Tibial artery (tissue), 4 donors: ENCODE data around the gene ENGASE.

Source experiments
- DNase-seq, 2 donors: peaks; one replicate each; pipeline ENCODE4 v3.0.0-alpha.2; 2019
- H3K27ac ChIP-seq, 2 donors: fragments of 200-600 bp; sonication (generic) in 1 of 2; 1 replicate in 1 of 2; 2 replicates in 1 of 2; pipeline ENCODE4 v1.5.1; 2018 to 2019; ENCODE audit warnings: mild to moderate bottlenecking in 1 of 2
- H3K27me3 ChIP-seq, 2 donors: fragments of 200-600 bp; sonication (generic) in 1 of 2; one replicate each; pipeline versions ENCODE4 v1.5.1 to v1.6.0; 2016 to 2019
- H3K36me3 ChIP-seq, 3 donors: fragments of 200-600 bp; sonication (generic) in 2 of 3; one replicate each; pipeline ENCODE4 v1.5.1; 2016 to 2019; ENCODE audit warnings: mild to moderate bottlenecking in 2 of 3
- H3K4me1 ChIP-seq, 4 donors: fragments of 200-600 bp; sonication (generic) in 2 of 4; 1 replicate in 3 of 4; 2 replicates in 1 of 4; pipeline ENCODE4 v1.5.1; 2016 to 2019
- H3K4me3 ChIP-seq, 2 donors: fragments of 200-600 bp; sonication (generic) in 1 of 2; 1 replicate in 1 of 2; 2 replicates in 1 of 2; pipeline ENCODE4 v1.5.1; 2018 to 2019; ENCODE audit warnings: mild to moderate bottlenecking in 2 of 2
- H3K9me3 ChIP-seq, 3 donors: fragments of 200-600 bp; sonication (generic) in 1 of 3; one replicate each; pipeline ENCODE4 v1.5.1; 2016 to 2019
- CTCF ChIP-seq, 2 experiments: fragments of 200-600 bp in 1 of 2; fragments of 450-650 bp in 1 of 2; IDR thresholded peaks; one replicate each; pipeline ENCODE4 v1.5.1; 2017 to 2019; ENCODE audit warnings: antibody characterized with exemption in 2 of 2, mild to moderate bottlenecking in 1 of 2, moderate library complexity in 1 of 2
- intact Hi-C: fragments of 100-400 bp; cut with DNase I; formaldehyde crosslinking; loops from one replicate; pipeline ENCODE4 v1.15.0; 2023; ENCODE audit warnings: low total_unique reads

The ENGASE gene

GRCh38 chr17:79052131-79052530, 22.5 kb upstream of the ENGASE start:
- Histone ChIP-seq H3K9me3 (no peaks in the 10 kb centered on the region), H3K27ac (no peak overlapping the region)
- intact Hi-C loops, result no loop called here

GRCh38 chr17:79053251-79053925, 21.2 kb upstream of the ENGASE start:
- Histone ChIP-seq H3K36me3 (peaks cover 17 to 30% (median 28%) of the 10 kb centered on the region in 3 donors), H3K27me3 (no peaks in the 10 kb centered on the region), H3K27ac (peak overlapping the region in 1 of 2 donors; percentile 72), H3K4me3 (no peak overlapping the region), H3K9me3 (no peaks in the 10 kb centered on the region), H3K4me1 (peaks cover 0 to 41% (median 11%) of the 10 kb centered on the region in 4 donors)
- no peak for TF ChIP-seq CTCF (IDR thresholded peaks at IDR 0.05)
- intact Hi-C loops, result no loop called here
- no peak for DNase-seq

More at GRCh38 chr17:79052131-79052530, 22.5 kb upstream of the ENGASE start:
- peaks cover 25 to 42% (median 41%) of the 10 kb centered on the region in 3 donors for H3K36me3 ChIP-seq
- H3K27me3 ChIP-seq, result no peaks in the 10 kb centered on the region
- H3K4me1 ChIP-seq, result peaks cover 0 to 53% (median 20%) of the 10 kb centered on the region in 4 donors
- DNase-seq, result no peak
- no peak for TF ChIP-seq CTCF (IDR thresholded peaks at IDR 0.05)
- no peak overlapping the region for H3K4me3 ChIP-seq

- H3K27ac ChIP-seq, result peak overlapping the region; percentile 57 to 72
- H3K4me3 ChIP-seq, result no peak overlapping the region
- peaks cover 0 to 37% (median 11%) of the 10 kb centered on the region in 4 donors for H3K4me1 ChIP-seq
Measured at GRCh38 chr17:79054200-79054960, 20.2 kb upstream of the ENGASE start.

GRCh38 chr17:79055197-79055596, 19.4 kb upstream of the ENGASE start:
- intact Hi-C loops, result no loop called here
- Histone ChIP-seq H3K36me3 (peaks cover 0 to 12% (median 10%) of the 10 kb centered on the region in 3 donors), H3K4me3 (no peak overlapping the region), H3K9me3 (no peaks in the 10 kb centered on the region), H3K27ac (peak overlapping the region; percentile 57 to 72), H3K27me3 (no peaks in the 10 kb centered on the region), H3K4me1 (peaks cover 0 to 37% (median 11%) of the 10 kb centered on the region in 4 donors)
- no peak for DNase-seq
- TF ChIP-seq CTCF (IDR thresholded peaks at IDR 0.05), result no peak

More at GRCh38 chr17:79054200-79054960, 20.2 kb upstream of the ENGASE start:
- DNase-seq, result no peak
- Histone ChIP-seq H3K9me3 (no peaks in the 10 kb centered on the region), H3K36me3 (peaks cover 7 to 20% (median 19%) of the 10 kb centered on the region in 3 donors), H3K27me3 (no peaks in the 10 kb centered on the region)
- no peak for TF ChIP-seq CTCF (IDR thresholded peaks at IDR 0.05)
- intact Hi-C loops, result no loop called here

- peak in 1 of 2 donors; percentile 52 for DNase-seq
- intact Hi-C loops, result no loop called here
Measured at GRCh38 chr17:79057737-79058385, 16.8 kb upstream of the ENGASE start.

More at GRCh38 chr17:79057737-79058385, 16.8 kb upstream of the ENGASE start:
- Histone ChIP-seq H3K4me1 (peaks cover 0 to 36% (median 11%) of the 10 kb centered on the region in 4 donors), H3K27ac (no peak overlapping the region), H3K27me3 (no peaks in the 10 kb centered on the region), H3K4me3 (no peak overlapping the region), H3K9me3 (no peaks in the 10 kb centered on the region), H3K36me3 (no peaks in the 10 kb centered on the region)
- no peak for TF ChIP-seq CTCF (IDR thresholded peaks at IDR 0.05)
